ENCODE measurements around the gene NOP14.
"Not testable (repeated sequence)": the region's sequence is repeated elsewhere in the genome, so short reads cannot be mapped to it uniquely, and the experiment has no call there.

Gene NOP14

DNA sequence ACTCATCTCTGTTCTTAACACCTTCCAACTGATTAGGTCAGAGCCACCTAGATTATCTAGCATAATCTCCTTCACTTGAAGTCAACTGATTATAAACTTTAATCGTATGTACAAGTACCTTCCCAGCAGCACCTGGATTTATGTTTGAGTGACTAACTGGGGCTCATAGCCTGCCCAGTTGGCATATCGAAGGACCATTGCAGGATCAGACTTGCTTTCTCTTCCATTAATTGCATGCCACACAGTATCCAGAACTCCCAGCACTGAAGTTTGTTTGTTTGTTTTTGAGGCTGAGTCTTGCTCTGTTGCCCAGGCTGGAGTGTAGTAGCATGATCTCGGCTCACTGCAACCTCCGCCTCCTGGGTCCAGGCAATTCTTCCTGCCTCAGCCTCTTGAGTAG lies 28.0 kb upstream of the NOP14 start:
- Histone ChIP-seq H3K9me3 (ENCODE audit: insufficient read depth, low read depth, low read length) (no peaks in the 10 kb centered on the region), H3K9me2 (replicated peaks; ENCODE audit: low read depth, low read length) (no peaks in the 10 kb centered on the region), H3K4me2 (ENCODE audit: low read depth, low read length, poor library complexity, severe bottlenecking) (no peak overlapping the region), H3K36me3 (ENCODE audit: insufficient read depth, low read length) (no peaks in the 10 kb centered on the region), H3F3A (ENCODE audit: low read depth) (no peaks in the 10 kb centered on the region), H3K4me1 (ENCODE audit: insufficient read depth, low read length, poor library complexity, severe bottlenecking) (no peaks in the 10 kb centered on the region), H2AFZ (ENCODE audit: low read length) (no peak overlapping the region), H3K9ac (ENCODE audit: low read depth, low read length, poor library complexity, severe bottlenecking) (no peak overlapping the region), H3K79me2 (ENCODE audit: insufficient read depth, low read length) (no peaks in the 10 kb centered on the region), H3K27me3 (ENCODE audit: insufficient read depth, low read length, poor library complexity, severe bottlenecking) (no peaks in the 10 kb centered on the region), H4K20me1 (ENCODE audit: insufficient read depth, low read length, poor library complexity, severe bottlenecking) (no peaks in the 10 kb centered on the region), H3K4me3 (ENCODE audit: low read length, poor library complexity, severe bottlenecking) (no peak overlapping the region)
- TF ChIP-seq CTCF (conservative IDR thresholded peaks at IDR 0.05; ENCODE audit: low read length) (no peak), EZH2phosphoT487 (IDR thresholded peaks at IDR 0.05; ENCODE audit: borderline replicate concordance) (no peak)

DNA sequence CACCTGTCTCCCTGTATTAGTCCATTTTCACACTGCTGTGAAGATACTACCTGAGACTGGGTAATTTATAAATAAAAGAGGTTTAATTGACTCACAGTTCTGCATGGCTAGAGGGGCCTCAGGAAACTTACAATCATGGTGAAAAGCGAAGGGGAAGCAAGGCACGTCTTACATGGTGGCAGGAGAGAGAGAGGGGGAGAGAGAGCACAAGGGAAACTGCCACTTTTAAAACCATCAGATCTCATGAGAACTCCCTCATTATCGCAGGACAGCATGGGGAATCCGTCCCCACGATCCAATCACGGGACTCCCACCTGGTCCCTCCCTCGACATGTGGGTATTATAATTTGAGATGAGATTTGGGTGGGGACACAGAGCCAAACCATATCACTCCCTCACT lies 20.5 kb upstream of the NOP14 start:
- not testable (repeated sequence) for H3F3A ChIP-seq (ENCODE audit: low read depth); H3K4me1 ChIP-seq (ENCODE audit: insufficient read depth, low read length, poor library complexity, severe bottlenecking); H4K20me1 ChIP-seq (ENCODE audit: insufficient read depth, low read length, poor library complexity, severe bottlenecking); H3K9me2 ChIP-seq (replicated peaks; ENCODE audit: low read depth, low read length); H3K79me2 ChIP-seq (ENCODE audit: insufficient read depth, low read length); H3K9ac ChIP-seq (ENCODE audit: low read depth, low read length, poor library complexity, severe bottlenecking); H3K36me3 ChIP-seq (ENCODE audit: insufficient read depth, low read length); H3K4me2 ChIP-seq (ENCODE audit: low read depth, low read length, poor library complexity, severe bottlenecking); H3K27me3 ChIP-seq (ENCODE audit: insufficient read depth, low read length, poor library complexity, severe bottlenecking); H3K4me3 ChIP-seq (ENCODE audit: low read length, poor library complexity, severe bottlenecking); H2AFZ ChIP-seq (ENCODE audit: low read length)
- peaks cover 11% of the 10 kb centered on the region; the same call in 1 of the 2 replicates for H3K9me3 ChIP-seq (ENCODE audit: insufficient read depth, low read depth, low read length)

- Histone ChIP-seq H3K27me3 (ENCODE audit: insufficient read depth, low read length, poor library complexity, severe bottlenecking) (no peaks in the 10 kb centered on the region), H4K20me1 (ENCODE audit: insufficient read depth, low read length, poor library complexity, severe bottlenecking) (no peaks in the 10 kb centered on the region), H3K79me2 (ENCODE audit: insufficient read depth, low read length) (no peaks in the 10 kb centered on the region), H3K9me2 (replicated peaks; ENCODE audit: low read depth, low read length) (no peaks in the 10 kb centered on the region), H3K9me3 (ENCODE audit: insufficient read depth, low read depth, low read length) (peaks cover 11% of the 10 kb centered on the region; the same call in 1 of the 2 replicates), H3K4me2 (ENCODE audit: low read depth, low read length, poor library complexity, severe bottlenecking) (no peak overlapping the region), H2AFZ (ENCODE audit: low read length) (no peak overlapping the region), H3K4me1 (ENCODE audit: insufficient read depth, low read length, poor library complexity, severe bottlenecking) (no peaks in the 10 kb centered on the region), H3F3A (ENCODE audit: low read depth) (no peaks in the 10 kb centered on the region), H3K36me3 (ENCODE audit: insufficient read depth, low read length) (no peaks in the 10 kb centered on the region), H3K4me3 (ENCODE audit: low read length, poor library complexity, severe bottlenecking) (no peak overlapping the region), H3K9ac (ENCODE audit: low read depth, low read length, poor library complexity, severe bottlenecking) (no peak overlapping the region)
- TF ChIP-seq EZH2phosphoT487 (IDR thresholded peaks at IDR 0.05; ENCODE audit: borderline replicate concordance) (no peak), CTCF (conservative IDR thresholded peaks at IDR 0.05; ENCODE audit: low read length) (no peak)
Measured at GRCh38 chr4:2982012-2982411, 18.8 kb upstream of the NOP14 start.

DNA sequence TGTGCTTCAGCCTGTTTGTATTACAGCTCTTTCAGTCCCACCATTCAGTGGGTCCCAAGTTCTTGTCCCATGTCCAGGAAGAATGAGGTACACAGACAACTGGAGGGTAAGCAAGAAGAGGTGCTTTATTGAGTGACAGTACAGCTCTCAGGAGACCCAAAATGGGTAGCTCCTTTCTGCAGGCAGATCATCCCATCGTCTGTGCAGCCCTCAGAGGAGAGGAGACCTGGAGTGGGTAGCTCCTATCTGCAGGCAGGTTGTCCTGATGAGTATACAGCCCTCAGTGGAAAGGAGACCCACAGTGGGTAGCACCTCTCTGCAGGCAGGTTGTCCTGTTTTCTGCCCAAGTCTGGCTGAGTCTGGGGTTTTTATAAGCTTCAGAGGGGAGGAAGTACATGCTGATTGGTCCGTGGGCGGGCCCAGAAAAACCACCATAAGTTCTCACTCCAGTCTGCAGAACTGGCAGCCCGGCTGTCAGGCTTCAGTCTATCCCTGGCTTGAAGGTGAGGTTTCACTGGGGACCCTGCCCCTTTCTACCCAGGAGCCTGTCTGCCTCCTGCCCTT lies 18.1 kb upstream of the NOP14 start:
- Histone ChIP-seq H2AFZ (ENCODE audit: low read length) (no peak overlapping the region), H3K9me3 (ENCODE audit: insufficient read depth, low read depth, low read length) (peaks cover 11% of the 10 kb centered on the region; the same call in 1 of the 2 replicates), H3K9me2 (replicated peaks; ENCODE audit: low read depth, low read length) (no peaks in the 10 kb centered on the region), H3K4me1 (ENCODE audit: insufficient read depth, low read length, poor library complexity, severe bottlenecking) (no peaks in the 10 kb centered on the region), H3F3A (ENCODE audit: low read depth) (no peaks in the 10 kb centered on the region), H3K9ac (ENCODE audit: low read depth, low read length, poor library complexity, severe bottlenecking) (no peak overlapping the region), H3K4me3 (ENCODE audit: low read length, poor library complexity, severe bottlenecking) (no peak overlapping the region), H3K4me2 (ENCODE audit: low read depth, low read length, poor library complexity, severe bottlenecking) (no peak overlapping the region), H3K36me3 (ENCODE audit: insufficient read depth, low read length) (no peaks in the 10 kb centered on the region), H4K20me1 (ENCODE audit: insufficient read depth, low read length, poor library complexity, severe bottlenecking) (no peaks in the 10 kb centered on the region), H3K27me3 (ENCODE audit: insufficient read depth, low read length, poor library complexity, severe bottlenecking) (no peaks in the 10 kb centered on the region), H3K79me2 (ENCODE audit: insufficient read depth, low read length) (no peaks in the 10 kb centered on the region)
- TF ChIP-seq CTCF (conservative IDR thresholded peaks at IDR 0.05; ENCODE audit: low read length), result no peak
- TF ChIP-seq EZH2phosphoT487 (IDR thresholded peaks at IDR 0.05; ENCODE audit: borderline replicate concordance), result no peak

Data from Loucy (cell line).